ENCODE results near the gene SENP2. TPM values are rescaled to one million over a fixed set of nuclear protein-coding genes. Genes with fewer than 3 reads are reported as not detected.

Gene SENP2
- total and polyA plus RNA-seq, 2 of the 13 experiments (the other 11 are each of a cell fraction or from before 2014, with no cell fraction given): 7.7 to 46.2 TPM

GRCh38 chr3:185585859-185586685, at the start of gene SENP2 (continued):
- TF ChIP-seq ARID5B (CRISPR knock-in tag; IDR thresholded peaks at IDR 0.05) (peak; percentile 31; the same call in 1 of the 2 replicates), ZNF597 (CRISPR knock-in tag; IDR thresholded peaks at IDR 0.05) (no peak), RBM39 (IDR thresholded peaks at IDR 0.05; ENCODE audit: low read depth, low read length, poor library complexity, severe bottlenecking) (peak; percentile 73), ZNF777 (CRISPR knock-in tag; IDR thresholded peaks at IDR 0.05) (peak; percentile 61), PRDM15 (CRISPR knock-in tag; IDR thresholded peaks at IDR 0.05) (peak; percentile 62; the same call in 1 of the 2 replicates), E2F1 (CRISPR knock-in tag; IDR thresholded peaks at IDR 0.05) (peak; percentile 64), CEBPZ (IDR thresholded peaks at IDR 0.05; ENCODE audit: low read length) (no peak)

All from HepG2 (cell line).